Right cardiac atrium (tissue), 5 donors: Measurements from ENCODE around the gene CST5. TPM values are rescaled to one million over a fixed set of nuclear protein-coding genes. Genes with fewer than 3 reads are reported as not detected.
"Not testable (repeated sequence)": the region's sequence is repeated elsewhere in the genome, so short reads cannot be mapped to it uniquely, and the experiment has no call there.

Source experiments
- ATAC-seq, 2 donors: fragments of 200-7000 bp; cut with Tn5 transposase; one replicate each; pipeline versions ENCODE4 v1.8.0 to v1.9.1; 2020; ENCODE audit warnings: moderate library complexity in 2 of 2, mild to moderate bottlenecking in 1 of 2
- DNase-seq, 3 donors: peaks; one replicate each; pipeline ENCODE4 v3.0.0-alpha.2; 2020
- H3K27ac ChIP-seq: one replicate; pipeline ENCODE4 v1.5.1; 2013; ENCODE audit warnings: mild to moderate bottlenecking, low read length, control low read depth, moderate library complexity
- H3K27me3 ChIP-seq: one replicate; pipeline ENCODE4 v1.6.1; 2013; ENCODE audit not compliant: control insufficient read depth, insufficient read depth
- H3K4me1 ChIP-seq: one replicate; pipeline ENCODE4 v1.6.1; 2013; ENCODE audit warnings: low read length; ENCODE audit not compliant: control insufficient read depth, insufficient read depth
- H3K4me3 ChIP-seq: one replicate; pipeline ENCODE4 v1.5.1; 2013; ENCODE audit warnings: low read length, control low read depth
- H3K9me3 ChIP-seq: one replicate; pipeline ENCODE4 v1.6.1; 2013; ENCODE audit warnings: low read length; ENCODE audit not compliant: control insufficient read depth
- WGBS: extraction: QIAGEN DNeasy Blood & Tissue Kit; methylation state at CpG from one replicate; pipeline ENCODE4 v1.1.7; 2013; 5-methylcytosine and 5-hydroxymethylcytosine counted together
- intact Hi-C, 4 donors: fragments of 100-400 bp; cut with DNase I; formaldehyde crosslinking; loops; one replicate each; pipeline versions ENCODE4 v1.11.0 to v1.14.0; 2022 to 2023
- polyA plus RNA-seq: library from polyadenylated mRNA; stranded (reverse); fragments of 200-250 nt; gene quantifications from one replicate; pipeline ENCODE4 v1.2.3, GENCODE V29; 2013
- total RNA-seq, 4 donors: library from RNA; stranded (reverse); fragmentation: NEBNext Ultra II Directional; extraction: Animal tissue kit (Norgen Biotek cat#: 25700); gene quantifications; one replicate each; pipeline ENCODE4 v1.2.1, GENCODE V29; 2021
- donor health status: healthy with polysubstance abuse.
- donor health status: DM: no; HTN: yes; CAD: no.
- donor health status: DM: no; HTN: no; CAD: no.
- donor health status: DM: no; HTN: yes; CAD: no; lungs with severe emphysema.
- donor health status: DM: yes; HTN: yes; CAD: no.

Gene CST5
- total and polyA plus RNA-seq, 5 donors: not detected

- no peak for ATAC-seq
- intact Hi-C loops: loop anchor here in 1 of 4 donors (10.0 kb wide), 1 partner anchor 61 kb away; no protein-coding TSS in a partner anchor
- no peak for DNase-seq
- no peaks in the 10 kb centered on the region for H3K27me3 ChIP-seq
- WGBS: 87% methylated on average over 4 of the region's 4 CpGs
- H3K27ac ChIP-seq: no peak overlapping the region
- no peak overlapping the region for H3K4me3 ChIP-seq
- no peaks in the 10 kb centered on the region for H3K4me1 ChIP-seq
- H3K9me3 ChIP-seq: no peaks in the 10 kb centered on the region
These were observed 43.8 kb downstream of the CST5 start for GRCh38 chr20:23835716-23836115.

GRCh38 chr20:23832775-23833513 lies 46.6 kb downstream of the CST5 start:
- ATAC-seq: no peak
- WGBS: 49% methylated on average over 3 of the region's 3 CpGs
- intact Hi-C loops: loop anchor here in 1 of 4 donors (10.0 kb wide), 1 partner anchor 58 kb away; no protein-coding TSS in a partner anchor

GRCh38 chr20:23831961-23832360 lies 47.6 kb downstream of the CST5 start:
- not testable (repeated sequence) for H3K4me1 ChIP-seq, H3K4me3 ChIP-seq, ATAC-seq, H3K9me3 ChIP-seq, H3K27ac ChIP-seq, H3K27me3 ChIP-seq, DNase-seq
- intact Hi-C loops: loop anchor here in 1 of 4 donors (10.0 kb wide), 1 partner anchor 57 kb away; no protein-coding TSS in a partner anchor
- WGBS: 41% methylated on average over 3 of the region's 3 CpGs

More at GRCh38 chr20:23832775-23833513, 46.6 kb downstream of the CST5 start:
- no peak overlapping the region for H3K27ac ChIP-seq
- no peaks in the 10 kb centered on the region for H3K27me3 ChIP-seq
- H3K4me1 ChIP-seq: no peaks in the 10 kb centered on the region
- DNase-seq: no peak
- no peaks in the 10 kb centered on the region for H3K9me3 ChIP-seq
- no peak overlapping the region for H3K4me3 ChIP-seq

- intact Hi-C loops: no loop called here
- Histone ChIP-seq H3K27me3 (no peaks in the 10 kb centered on the region), H3K27ac (no peak within 1 kb of the TSS), H3K4me1 (no peaks in the 10 kb centered on the region), H3K4me3 (no peak within 1 kb of the TSS), H3K9me3 (no peaks in the 10 kb centered on the region)
- DNase-seq: no peak
- 47% methylated on average over 4 of the region's 4 CpGs for WGBS
- ATAC-seq: no peak
These were observed 53.0 kb downstream of the CST5 start, which contains the start of gene CST2 for GRCh38 chr20:23826541-23827021. Gene CST2, minus strand, starts transcription at chr20:23826729. Its CDS starts 69 bp downstream, at chr20:23826660.

Other genes with a start within 250 kb of the CST5 start
- 1,000 to 10,000 TPM in 1 of 4 donors, 100 to 1,000 TPM in 3; 785 to 1,029 (median 931) TPM for gene CST3, start 241.8 kb downstream of the CST5 start, total RNA-seq
- gene CST3, start 241.8 kb downstream of the CST5 start, polyA plus RNA-seq: 1,076 TPM
- not detected for gene CST4, start 190.7 kb downstream of the CST5 start, total RNA-seq
- not detected for gene CST4, start 190.7 kb downstream of the CST5 start, polyA plus RNA-seq
- not detected for gene CST1, start 128.8 kb downstream of the CST5 start, total RNA-seq
- not detected for gene CST1, start 128.8 kb downstream of the CST5 start, polyA plus RNA-seq
- gene CST2, start 53.0 kb downstream of the CST5 start, total RNA-seq: not detected
- gene CST2, start 53.0 kb downstream of the CST5 start, polyA plus RNA-seq: not detected
- not detected for gene GGTLC1, start 109.0 kb upstream of the CST5 start, total RNA-seq
- not detected for gene GGTLC1, start 109.0 kb upstream of the CST5 start, polyA plus RNA-seq